Measurements from ENCODE around the gene LRPAP1.
"Not testable (repeated sequence)": the region's sequence is repeated elsewhere in the genome, so short reads cannot be mapped to it uniquely, and the experiment has no call there.

The LRPAP1 gene

DNA sequence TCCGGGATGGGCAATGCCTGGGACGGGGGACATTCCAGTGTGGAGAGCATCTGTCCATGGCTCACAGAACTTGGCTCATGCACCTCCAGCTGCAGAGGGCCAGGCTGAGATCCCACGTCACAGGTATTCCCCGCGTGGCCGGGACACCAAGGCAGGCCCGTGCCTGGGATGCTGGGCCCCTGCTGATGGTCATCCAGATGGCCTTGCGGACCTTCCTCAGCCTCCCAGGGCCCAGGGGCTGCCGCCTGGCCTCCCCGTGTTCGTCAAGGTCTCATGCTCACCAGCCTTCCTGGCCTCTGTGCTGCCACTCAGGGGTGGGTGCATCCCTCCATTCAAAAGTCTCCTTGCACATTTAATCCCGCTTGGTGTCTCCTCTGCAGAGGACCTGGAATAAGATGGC is 40.9 kb upstream of the LRPAP1 start:
- no peak for TF ChIP-seq POLR2A (IDR thresholded peaks at IDR 0.05; ENCODE audit: extremely low read depth, insufficient read length)
- no peak for TF ChIP-seq CTCF (IDR thresholded peaks at IDR 0.05; ENCODE audit: low read depth, low read length)
- no peak for TF ChIP-seq MYC (IDR thresholded peaks at IDR 0.05; ENCODE audit: low read depth, low read length)
- TF ChIP-seq, protein P1, sequence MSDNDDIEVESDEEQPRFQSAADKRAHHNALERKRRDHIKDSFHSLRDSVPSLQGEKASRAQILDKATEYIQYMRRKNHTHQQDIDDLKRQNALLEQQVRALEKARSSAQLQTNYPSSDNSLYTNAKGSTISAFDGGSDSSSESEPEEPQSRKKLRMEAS (IDR thresholded peaks at IDR 0.05; ENCODE audit: low read depth, low read length), result no peak
- no peak overlapping the region for H3K4me3 ChIP-seq (ENCODE audit: low read depth, low read length)
- no peak for DNase-seq (ENCODE audit: low read depth)

DNA sequence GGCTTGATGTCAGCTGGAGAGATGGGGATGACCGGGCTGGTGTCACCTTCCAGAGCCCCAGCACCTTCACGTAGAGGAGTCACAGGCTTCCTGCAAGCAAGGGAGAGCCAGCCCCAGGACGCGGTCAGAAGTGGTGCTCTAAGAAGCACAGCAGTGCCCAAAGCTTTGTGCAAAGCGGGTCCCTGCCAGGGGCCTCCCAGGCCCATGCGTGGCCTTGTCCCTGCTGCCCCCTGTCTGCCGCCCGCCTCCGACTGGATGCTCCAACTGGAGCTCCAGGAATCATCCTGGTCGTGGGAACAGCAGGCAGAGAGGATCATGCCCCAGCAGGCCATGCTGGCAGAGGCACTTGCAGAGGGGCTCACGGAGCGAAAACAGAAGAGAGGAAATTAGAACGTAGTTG is 40.1 kb upstream of the LRPAP1 start:
- TF ChIP-seq MYC (IDR thresholded peaks at IDR 0.05; ENCODE audit: low read depth, low read length), result no peak
- TF ChIP-seq CTCF (IDR thresholded peaks at IDR 0.05; ENCODE audit: low read depth, low read length), result no peak
- TF ChIP-seq, protein P1 (IDR thresholded peaks at IDR 0.05; ENCODE audit: low read depth, low read length), result no peak
- no peak for TF ChIP-seq POLR2A (IDR thresholded peaks at IDR 0.05; ENCODE audit: extremely low read depth, insufficient read length)
- DNase-seq (ENCODE audit: low read depth), result no peak
- H3K4me3 ChIP-seq (ENCODE audit: low read depth, low read length), result no peak overlapping the region

GRCh38 chr4:3571921-3572320 is 39.7 kb upstream of the LRPAP1 start:
- TF ChIP-seq, protein P1 (IDR thresholded peaks at IDR 0.05; ENCODE audit: low read depth, low read length), result no peak
- TF ChIP-seq CTCF (IDR thresholded peaks at IDR 0.05; ENCODE audit: low read depth, low read length), result no peak
- TF ChIP-seq MYC (IDR thresholded peaks at IDR 0.05; ENCODE audit: low read depth, low read length), result no peak
- no peak for TF ChIP-seq POLR2A (IDR thresholded peaks at IDR 0.05; ENCODE audit: extremely low read depth, insufficient read length)

DNA sequence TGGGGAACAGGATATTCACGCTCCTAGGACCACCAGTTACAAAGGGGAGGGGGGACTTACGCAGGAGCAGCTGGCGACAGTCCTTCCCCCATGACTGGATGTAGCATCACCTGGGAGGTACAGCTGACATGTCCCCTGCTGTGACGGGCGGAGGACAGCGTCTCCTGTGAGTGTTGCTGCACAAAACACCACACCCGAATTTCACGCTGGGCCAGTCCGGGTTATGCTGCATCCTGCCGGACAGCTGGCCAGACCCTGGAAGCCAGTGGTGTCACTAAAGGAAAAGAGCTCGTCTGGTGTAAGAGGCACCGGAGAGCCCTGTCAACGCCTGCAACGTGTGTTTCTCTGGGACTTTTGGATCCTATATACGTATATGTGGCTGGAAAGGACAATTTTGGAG is 38.7 kb upstream of the LRPAP1 start:
- not testable (repeated sequence) for H3K4me3 ChIP-seq (ENCODE audit: low read depth, low read length); DNase-seq (ENCODE audit: low read depth)

More at GRCh38 chr4:3571921-3572320, 39.7 kb upstream of the LRPAP1 start:
- DNase-seq (ENCODE audit: low read depth), result no peak
- no peak overlapping the region for H3K4me3 ChIP-seq (ENCODE audit: low read depth, low read length)

DNA sequence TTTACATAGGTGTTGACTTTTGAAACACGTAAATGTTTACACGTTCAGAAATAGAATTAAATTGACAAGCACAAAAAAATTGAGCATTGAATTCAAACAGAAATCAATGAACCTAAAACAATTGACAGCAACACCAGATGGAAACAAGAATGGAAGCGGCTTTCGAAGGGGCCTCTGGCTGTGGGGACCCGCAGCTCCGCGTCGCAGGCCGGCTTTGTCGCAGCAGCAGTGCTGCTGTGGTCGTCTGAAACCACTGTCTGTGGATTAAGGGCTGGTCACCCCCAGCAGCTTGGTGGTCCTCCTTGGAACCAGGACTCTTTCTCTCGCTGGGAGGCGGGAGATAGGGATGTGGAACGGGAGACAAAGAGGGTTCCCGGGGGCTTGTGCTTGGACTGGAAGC is 37.4 kb upstream of the LRPAP1 start:
- DNase-seq (ENCODE audit: low read depth); H3K4me3 ChIP-seq (ENCODE audit: low read depth, low read length): not testable (repeated sequence)

GRCh38 chr4:3566701-3567100 is 34.5 kb upstream of the LRPAP1 start:
- DNase-seq (ENCODE audit: low read depth); H3K4me3 ChIP-seq (ENCODE audit: low read depth, low read length): not testable (repeated sequence)

GRCh38 chr4:3566301-3566700 is 34.1 kb upstream of the LRPAP1 start:
- DNase-seq (ENCODE audit: low read depth); H3K4me3 ChIP-seq (ENCODE audit: low read depth, low read length): not testable (repeated sequence)

GRCh38 chr4:3564948-3565347 is 32.7 kb upstream of the LRPAP1 start:
- DNase-seq (ENCODE audit: low read depth); H3K4me3 ChIP-seq (ENCODE audit: low read depth, low read length): not testable (repeated sequence)

- no peak for DNase-seq (ENCODE audit: low read depth)
- H3K4me3 ChIP-seq (ENCODE audit: low read depth, low read length), result no peak overlapping the region
Observed at GRCh38 chr4:3563403-3563802, 31.2 kb upstream of the LRPAP1 start.

DNA sequence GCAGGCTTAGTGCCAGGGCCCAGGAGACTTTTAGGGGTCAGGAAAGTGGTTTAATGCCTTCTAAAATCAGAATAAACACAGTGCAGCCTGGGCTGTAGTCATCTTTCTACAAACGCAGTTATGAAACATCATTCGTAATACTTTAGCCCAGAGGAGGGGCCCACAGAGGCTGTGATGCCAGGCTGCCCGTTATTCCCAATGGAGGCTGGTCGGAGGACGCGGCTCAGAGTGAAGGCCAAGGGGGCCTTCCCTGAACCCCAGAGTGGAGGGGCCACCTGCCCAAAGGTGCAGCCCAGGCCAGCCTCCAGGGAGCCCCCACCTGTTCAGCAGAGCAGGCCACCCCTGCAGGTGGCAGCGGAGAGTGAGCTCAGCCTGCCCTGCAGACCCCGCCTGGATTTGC is 29.9 kb upstream of the LRPAP1 start:
- not testable (repeated sequence) for DNase-seq (ENCODE audit: low read depth)

More at GRCh38 chr4:3563403-3563802, 31.2 kb upstream of the LRPAP1 start:
- no peak for TF ChIP-seq MYC (IDR thresholded peaks at IDR 0.05; ENCODE audit: low read depth, low read length)

GRCh38 chr4:3560465-3560864 is 28.2 kb upstream of the LRPAP1 start:
- not testable (repeated sequence) for DNase-seq (ENCODE audit: low read depth); H3K4me3 ChIP-seq (ENCODE audit: low read depth, low read length)

More for the DNA sequence above, 29.9 kb upstream of the LRPAP1 start:
- not testable (repeated sequence) for H3K4me3 ChIP-seq (ENCODE audit: low read depth, low read length)

DNA sequence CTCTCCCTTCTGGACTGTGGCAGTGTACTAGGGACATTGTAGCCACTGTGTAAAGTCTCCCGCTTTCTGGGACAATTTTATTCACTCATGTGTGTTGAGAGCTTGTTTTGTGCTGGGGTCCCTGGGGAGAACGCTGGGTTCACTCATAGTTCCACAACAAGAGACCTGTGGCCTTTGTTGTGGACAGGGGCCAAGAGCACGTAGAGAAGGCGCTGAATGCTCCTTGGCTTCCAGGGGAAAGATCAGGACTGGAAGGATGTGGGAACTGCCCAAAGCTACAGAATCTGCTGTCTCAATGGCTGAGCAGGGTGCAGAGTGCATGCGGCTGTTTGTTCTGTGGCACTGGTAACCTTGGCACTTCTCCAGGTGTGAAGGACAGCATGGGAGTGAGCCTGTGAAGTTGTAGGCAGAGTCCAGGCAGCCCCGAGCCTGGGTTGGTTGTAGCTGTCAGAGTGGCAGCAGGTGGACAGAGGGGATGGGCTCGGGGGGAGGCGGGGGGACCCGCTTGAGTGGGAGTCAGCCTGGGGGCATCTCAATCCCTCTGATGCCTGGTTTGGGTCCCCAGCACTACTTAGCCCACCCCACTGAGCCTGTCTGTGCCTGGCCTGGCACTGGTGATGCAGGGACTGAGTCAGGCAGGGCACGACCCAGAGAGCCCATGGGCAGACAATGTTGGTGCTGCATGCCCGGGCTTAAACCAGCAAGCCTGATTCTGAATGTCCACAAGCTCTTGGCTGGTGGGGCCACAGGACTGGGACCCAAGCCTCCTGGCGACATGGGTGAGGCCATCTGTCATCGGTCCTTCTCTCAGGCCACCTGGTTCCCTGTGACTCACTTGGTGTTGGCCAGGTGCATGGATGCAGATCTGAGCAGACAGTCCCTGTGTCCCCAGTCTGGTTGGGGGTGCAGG is 27.4 kb upstream of the LRPAP1 start:
- not testable (repeated sequence) for DNase-seq (ENCODE audit: low read depth); H3K4me3 ChIP-seq (ENCODE audit: low read depth, low read length)

DNA sequence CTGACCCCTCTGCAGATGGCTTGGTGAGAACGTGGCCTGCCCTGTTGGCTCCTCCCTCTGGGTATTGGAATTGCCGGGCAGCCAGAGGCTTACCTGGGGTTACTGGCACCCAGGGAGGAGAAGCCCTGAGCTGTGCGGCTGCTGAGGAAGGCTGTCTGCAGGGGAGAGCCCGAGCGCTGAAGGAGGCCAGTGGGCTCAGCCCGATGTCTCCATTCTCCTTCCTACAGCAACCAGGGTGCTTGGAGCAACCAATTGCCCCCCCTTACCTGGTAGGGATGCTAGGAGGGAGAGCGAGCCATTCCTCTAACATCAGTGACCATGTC is 26.3 kb upstream of the LRPAP1 start:
- DNase-seq (ENCODE audit: low read depth); H3K4me3 ChIP-seq (ENCODE audit: low read depth, low read length): not testable (repeated sequence)

Measured in NB4 (cell line).